ENCODE data around the gene CNTN6.

Gene CNTN6

GRCh38 chr3:1183320-1184048, 90.7 kb downstream of the CNTN6 start:
- TF ChIP-seq YY1 (IDR thresholded peaks at IDR 0.05; ENCODE audit: low read depth) (no peak), EGR1 (IDR thresholded peaks at IDR 0.05) (no peak), REST (IDR thresholded peaks at IDR 0.05; ENCODE audit: low read depth) (no peak), FOXM1 (IDR thresholded peaks at IDR 0.05; ENCODE audit: borderline replicate concordance, low read depth) (no peak), TCF12 (IDR thresholded peaks at IDR 0.05; ENCODE audit: low read depth) (no peak), NFIC (IDR thresholded peaks at IDR 0.05) (no peak), TAF1 (IDR thresholded peaks at IDR 0.05; ENCODE audit: low read depth) (no peak), MAX (IDR thresholded peaks at IDR 0.05) (no peak), USF1 (IDR thresholded peaks at IDR 0.05) (no peak), CREB1 (IDR thresholded peaks at IDR 0.05; ENCODE audit: low read depth) (no peak), RAD21 (IDR thresholded peaks at IDR 0.05; ENCODE audit: low read depth) (no peak), ZBTB7A (IDR thresholded peaks at IDR 0.05; ENCODE audit: low read depth) (no peak), EP300 (IDR thresholded peaks at IDR 0.05; ENCODE audit: borderline replicate concordance) (no peak), TEAD4 (IDR thresholded peaks at IDR 0.05) (no peak), CEBPB (IDR thresholded peaks at IDR 0.05) (no peak)

GRCh38 chr3:1190569-1190968, 97.7 kb downstream of the CNTN6 start:
- TF ChIP-seq TAF1 (IDR thresholded peaks at IDR 0.05; ENCODE audit: low read depth): no peak
- TF ChIP-seq YY1 (IDR thresholded peaks at IDR 0.05; ENCODE audit: low read depth): no peak
- no peak for TF ChIP-seq USF1 (IDR thresholded peaks at IDR 0.05)
- TF ChIP-seq EP300 (IDR thresholded peaks at IDR 0.05; ENCODE audit: borderline replicate concordance): no peak
- no peak for TF ChIP-seq CEBPB (IDR thresholded peaks at IDR 0.05)
- TF ChIP-seq NFIC (IDR thresholded peaks at IDR 0.05): no peak
- no peak for TF ChIP-seq MAX (IDR thresholded peaks at IDR 0.05)
- no peak for TF ChIP-seq EGR1 (IDR thresholded peaks at IDR 0.05)
- no peak for TF ChIP-seq TCF12 (IDR thresholded peaks at IDR 0.05; ENCODE audit: low read depth)
- TF ChIP-seq ZBTB7A (IDR thresholded peaks at IDR 0.05; ENCODE audit: low read depth): no peak
- TF ChIP-seq TEAD4 (IDR thresholded peaks at IDR 0.05): no peak

GRCh38 chr3:1191026-1191425, 98.2 kb downstream of the CNTN6 start:
- TF ChIP-seq MAX (IDR thresholded peaks at IDR 0.05) (no peak), EP300 (IDR thresholded peaks at IDR 0.05; ENCODE audit: borderline replicate concordance) (no peak), YY1 (IDR thresholded peaks at IDR 0.05; ENCODE audit: low read depth) (no peak), NFIC (IDR thresholded peaks at IDR 0.05) (no peak), TAF1 (IDR thresholded peaks at IDR 0.05; ENCODE audit: low read depth) (no peak), REST (IDR thresholded peaks at IDR 0.05; ENCODE audit: low read depth) (no peak), ZBTB7A (IDR thresholded peaks at IDR 0.05; ENCODE audit: low read depth) (no peak), CREB1 (IDR thresholded peaks at IDR 0.05; ENCODE audit: low read depth) (no peak), RAD21 (IDR thresholded peaks at IDR 0.05; ENCODE audit: low read depth) (no peak), CEBPB (IDR thresholded peaks at IDR 0.05) (no peak), TCF12 (IDR thresholded peaks at IDR 0.05; ENCODE audit: low read depth) (no peak), FOXM1 (IDR thresholded peaks at IDR 0.05; ENCODE audit: borderline replicate concordance, low read depth) (no peak), USF1 (IDR thresholded peaks at IDR 0.05) (no peak), EGR1 (IDR thresholded peaks at IDR 0.05) (no peak), TEAD4 (IDR thresholded peaks at IDR 0.05) (no peak)

GRCh38 chr3:1195947-1196346, 103.1 kb downstream of the CNTN6 start:
- no peak for TF ChIP-seq REST (IDR thresholded peaks at IDR 0.05; ENCODE audit: low read depth)
- no peak for TF ChIP-seq TAF1 (IDR thresholded peaks at IDR 0.05; ENCODE audit: low read depth)
- no peak for TF ChIP-seq FOXM1 (IDR thresholded peaks at IDR 0.05; ENCODE audit: borderline replicate concordance, low read depth)
